Mesendoderm (in vitro differentiated cells): ENCODE data around the gene PARP8.
"Not testable (repeated sequence)": the region's sequence is repeated elsewhere in the genome, so short reads cannot be mapped to it uniquely, and the experiment has no call there.

Experiments
- DNase-seq: peaks from one replicate; pipeline ENCODE4 v3.0.0; 2013
- H2AK5ac ChIP-seq: 2 replicates; pipeline ENCODE4 v1.6.1; 2013; ENCODE audit warnings: low read length, inconsistent platforms
- H2BK120ac ChIP-seq: 2 replicates; pipeline ENCODE4 v1.6.1; 2013; ENCODE audit warnings: low read depth, mild to moderate bottlenecking, low read length, moderate library complexity, mixed read lengths
- H2BK15ac ChIP-seq: replicated peaks from 2 replicates; pipeline ENCODE4 v1.6.1; 2013; ENCODE audit warnings: low read depth, mild to moderate bottlenecking, moderate library complexity
- H2BK5ac ChIP-seq: 2 replicates; pipeline ENCODE4 v1.6.1; 2013; ENCODE audit warnings: low read length, inconsistent platforms
- H3K18ac ChIP-seq: 2 replicates; pipeline ENCODE4 v1.6.1; 2013; ENCODE audit warnings: mild to moderate bottlenecking, low read length, mixed read lengths
- H3K23ac ChIP-seq: one replicate; pipeline ENCODE4 v1.6.1; 2013; ENCODE audit warnings: low read length
- H3K27ac ChIP-seq: 2 replicates; pipeline ENCODE4 v1.5.1; 2013; ENCODE audit warnings: low read depth, mild to moderate bottlenecking, inconsistent platforms, low read length, moderate library complexity
- H3K27me3 ChIP-seq: 2 replicates; pipeline ENCODE4 v1.6.1; 2013; ENCODE audit warnings: low read length, control low read depth, mild to moderate bottlenecking, inconsistent platforms; ENCODE audit not compliant: insufficient read depth, poor library complexity
- H3K36me3 ChIP-seq: 2 replicates; pipeline ENCODE4 v1.6.1; 2013; ENCODE audit warnings: low read length, inconsistent platforms; ENCODE audit not compliant: control insufficient read depth, insufficient read depth
- H3K4ac ChIP-seq: one replicate; pipeline ENCODE4 v1.6.1; 2013; ENCODE audit warnings: low read depth, mild to moderate bottlenecking, low read length, moderate library complexity
- H3K4me1 ChIP-seq: 2 replicates; pipeline ENCODE4 v1.6.1; 2013; ENCODE audit warnings: low read depth, low read length, inconsistent platforms; ENCODE audit not compliant: control insufficient read depth
- H3K4me2 ChIP-seq: 2 replicates; pipeline ENCODE4 v1.6.1; 2013; ENCODE audit warnings: low read length
- H3K4me3 ChIP-seq: 2 replicates; pipeline ENCODE4 v1.5.1; 2013; ENCODE audit warnings: mild to moderate bottlenecking, low read length
- H3K56ac ChIP-seq: one replicate; pipeline ENCODE4 v1.6.1; 2013; ENCODE audit warnings: low read length
- H3K79me1 ChIP-seq: 2 replicates; pipeline ENCODE4 v1.6.1; 2013; ENCODE audit warnings: low read length, inconsistent platforms
- H3K79me2 ChIP-seq: 2 replicates; pipeline ENCODE4 v1.6.1; 2013; ENCODE audit warnings: mild to moderate bottlenecking, low read length; ENCODE audit not compliant: control insufficient read depth, insufficient read depth
- H3K9ac ChIP-seq: 2 replicates; pipeline ENCODE4 v1.6.1; 2013; ENCODE audit warnings: low read length, inconsistent platforms
- H4K5ac ChIP-seq: one replicate; pipeline ENCODE4 v1.6.1; 2013; ENCODE audit warnings: low read length
- H4K8ac ChIP-seq: one replicate; pipeline ENCODE4 v1.6.1; 2013; ENCODE audit warnings: low read depth, mild to moderate bottlenecking, control low read depth, low read length, moderate library complexity
- WGBS: extraction: QIAGEN DNeasy Blood & Tissue Kit; methylation state at CpG from one replicate; pipeline ENCODE4 v1.1.7; 2013; ENCODE audit warnings: low lambda C conversion rate, missing lambda C conversion rate; ENCODE audit not compliant: insufficient coverage; ENCODE audit errors: extremely low coverage; 5-methylcytosine and 5-hydroxymethylcytosine counted together

PARP8 gene

DNA sequence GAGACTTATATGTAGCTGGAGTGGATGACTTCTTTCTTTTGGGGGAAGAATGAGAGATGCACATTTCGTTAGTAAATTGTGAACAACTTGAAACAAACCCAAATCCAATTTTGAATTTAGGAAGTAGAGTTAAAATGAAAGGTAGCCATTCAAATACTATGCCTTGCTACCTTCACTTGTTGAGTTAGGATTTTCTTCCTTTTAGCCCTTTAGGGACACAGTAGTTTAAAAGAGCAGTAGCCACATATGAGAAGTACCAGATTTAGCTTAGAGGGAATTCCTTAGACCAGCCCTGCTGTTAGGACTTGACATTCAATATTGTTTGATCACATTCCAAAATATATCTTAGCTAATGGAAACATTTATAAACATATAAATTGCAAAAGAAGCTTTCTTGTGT is 2.2 kb downstream of the PARP8 start:
- peak overlapping the region; percentile 18 for H3K4me2 ChIP-seq

GRCh38 chr5:50672663-50673062 is 6.2 kb downstream of the PARP8 start:
- no peak overlapping the region for H3K4me2 ChIP-seq
- no peak overlapping the region for H3K56ac ChIP-seq
- no peak overlapping the region for H3K4ac ChIP-seq
- H3K4me1 ChIP-seq: peaks cover 4% of the 10 kb centered on the region
- no peak overlapping the region for H2BK15ac ChIP-seq
- no CpG with 5 or more reads among the region's 2 CpGs for WGBS
- H3K79me1 ChIP-seq: no peaks in the 10 kb centered on the region
- H4K8ac ChIP-seq: no peak overlapping the region
- no peak for DNase-seq
- no peak overlapping the region for H3K27ac ChIP-seq
- no peak overlapping the region for H2BK120ac ChIP-seq
- no peak overlapping the region for H3K9ac ChIP-seq
- no peaks in the 10 kb centered on the region for H3K36me3 ChIP-seq
- no peaks in the 10 kb centered on the region for H3K27me3 ChIP-seq
- H3K4me3 ChIP-seq: no peak overlapping the region
- H3K23ac ChIP-seq: no peak overlapping the region
- no peak overlapping the region for H2AK5ac ChIP-seq
- no peak overlapping the region for H2BK5ac ChIP-seq
- no peak overlapping the region for H4K5ac ChIP-seq
- H3K18ac ChIP-seq: no peak overlapping the region
- peaks cover 42% of the 10 kb centered on the region for H3K79me2 ChIP-seq

More for the DNA sequence above, 2.2 kb downstream of the PARP8 start:
- not testable (repeated sequence) for H2BK15ac ChIP-seq, H3K4ac ChIP-seq, H2AK5ac ChIP-seq, H4K5ac ChIP-seq, H3K36me3 ChIP-seq, H3K27ac ChIP-seq, H2BK120ac ChIP-seq, H3K23ac ChIP-seq, H3K27me3 ChIP-seq, H3K79me1 ChIP-seq, H3K4me3 ChIP-seq, H3K18ac ChIP-seq, DNase-seq, H2BK5ac ChIP-seq, H3K9ac ChIP-seq, H3K4me1 ChIP-seq, H4K8ac ChIP-seq
- H3K79me2 ChIP-seq: peaks cover 27% of the 10 kb centered on the region
- no CpG with 5 or more reads among the region's 1 CpG for WGBS
- peak overlapping the region; percentile 64 for H3K56ac ChIP-seq

GRCh38 chr5:50673444-50673843 is 7.0 kb downstream of the PARP8 start:
- not testable (repeated sequence) for H3K4me2 ChIP-seq, H3K4ac ChIP-seq, DNase-seq, H4K8ac ChIP-seq, H3K9ac ChIP-seq, H3K56ac ChIP-seq, H3K4me3 ChIP-seq, H3K27ac ChIP-seq, H2AK5ac ChIP-seq, H3K79me1 ChIP-seq, H2BK15ac ChIP-seq, H2BK120ac ChIP-seq, H3K36me3 ChIP-seq, H2BK5ac ChIP-seq, H3K27me3 ChIP-seq, H3K18ac ChIP-seq, H3K4me1 ChIP-seq, H3K23ac ChIP-seq, H4K5ac ChIP-seq
- H3K79me2 ChIP-seq: peaks cover 37% of the 10 kb centered on the region
- WGBS: no CpG with 5 or more reads among the region's 3 CpGs

- no peak overlapping the region for H3K56ac ChIP-seq
- no peak overlapping the region for H4K5ac ChIP-seq
- H3K79me1 ChIP-seq: no peaks in the 10 kb centered on the region
- H3K23ac ChIP-seq: no peak overlapping the region
- H2AK5ac ChIP-seq: no peak overlapping the region
- H3K27me3 ChIP-seq: no peaks in the 10 kb centered on the region
- H3K27ac ChIP-seq: no peak overlapping the region
- no peak overlapping the region for H2BK120ac ChIP-seq
- no peak overlapping the region for H2BK15ac ChIP-seq
- no CpG with 5 or more reads among the region's 15 CpGs for WGBS
- no peak overlapping the region for H3K9ac ChIP-seq
- no peak overlapping the region for H3K4me3 ChIP-seq
- H3K4me2 ChIP-seq: no peak overlapping the region
- H4K8ac ChIP-seq: no peak overlapping the region
- H3K4ac ChIP-seq: no peak overlapping the region
- H3K4me1 ChIP-seq: peaks cover 4% of the 10 kb centered on the region
- no peaks in the 10 kb centered on the region for H3K36me3 ChIP-seq
- no peak overlapping the region for H2BK5ac ChIP-seq
- no peak for DNase-seq
- H3K79me2 ChIP-seq: peaks cover 34% of the 10 kb centered on the region
- no peak overlapping the region for H3K18ac ChIP-seq
These were observed 8.9 kb downstream of the PARP8 start for GRCh38 chr5:50675385-50675784.

DNA sequence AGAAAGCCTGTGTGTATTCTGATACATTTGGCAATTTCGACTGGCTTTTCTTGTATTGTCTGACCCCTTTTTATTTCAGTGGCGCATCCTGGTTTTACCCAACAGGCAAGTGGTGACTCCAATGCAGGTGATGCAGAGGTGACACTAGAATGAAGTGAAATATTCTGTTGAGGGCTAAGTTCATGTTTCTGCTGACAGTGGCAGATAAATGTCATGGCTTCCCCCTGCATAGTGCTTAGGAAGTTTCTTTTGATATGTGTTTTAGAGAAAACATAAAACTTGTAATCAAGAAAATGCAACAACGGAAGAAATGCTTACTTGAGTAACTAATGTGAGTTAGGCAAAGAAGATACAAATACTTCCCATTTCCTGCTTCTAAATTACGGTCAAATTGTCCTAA is 13.1 kb downstream of the PARP8 start:
- H3K18ac ChIP-seq, H2BK120ac ChIP-seq, H3K56ac ChIP-seq, H3K79me1 ChIP-seq, H3K27me3 ChIP-seq, H3K36me3 ChIP-seq, H3K4ac ChIP-seq, H4K5ac ChIP-seq, H3K4me2 ChIP-seq, H3K9ac ChIP-seq, H4K8ac ChIP-seq, H2BK15ac ChIP-seq, H3K27ac ChIP-seq, DNase-seq, H3K4me1 ChIP-seq, H3K23ac ChIP-seq, H2AK5ac ChIP-seq, H2BK5ac ChIP-seq, H3K4me3 ChIP-seq: not testable (repeated sequence)
- H3K79me2 ChIP-seq: peaks cover 18% of the 10 kb centered on the region
- no CpG with 5 or more reads among the region's 4 CpGs for WGBS

- Histone ChIP-seq H3K9ac (no peak overlapping the region), H2BK15ac (no peak overlapping the region), H3K18ac (no peak overlapping the region), H4K8ac (no peak overlapping the region), H2BK5ac (no peak overlapping the region), H3K27me3 (no peaks in the 10 kb centered on the region), H3K79me1 (peaks cover 6% of the 10 kb centered on the region), H2BK120ac (no peak overlapping the region), H3K27ac (no peak overlapping the region), H3K4me2 (no peak overlapping the region), H4K5ac (no peak overlapping the region), H3K36me3 (no peaks in the 10 kb centered on the region), H3K79me2 (peaks cover 26% of the 10 kb centered on the region), H3K4ac (no peak overlapping the region), H3K23ac (no peak overlapping the region), H3K4me3 (no peak overlapping the region), H3K56ac (no peak overlapping the region), H3K4me1 (no peaks in the 10 kb centered on the region), H2AK5ac (no peak overlapping the region)
- no peak for DNase-seq
- no CpG with 5 or more reads among the region's 3 CpGs for WGBS
These were observed 18.3 kb downstream of the PARP8 start for GRCh38 chr5:50684721-50685120.
